Body of pancreas (tissue), 4 donors: ENCODE data around the gene SLC45A1.
A peak's percentile ranks its signal among the peaks of the same experiment; 100 is the strongest.

Experiments used
- POLR2A ChIP-seq, 3 donors: fragments of 450-650 bp; IDR thresholded peaks; one replicate each; pipeline ENCODE4 v1.6.1; 2016; ENCODE audit warnings: antibody characterized with exemption in 3 of 3, mild to moderate bottlenecking in 2 of 3
- TF ChIP-seq, protein P1 (sequence below), 7 experiments: fragments of 450-650 bp in 4 of 7; fragments of 200-600 bp in 3 of 7; sonication (generic) in 3 of 7; IDR thresholded peaks; one replicate each; pipeline ENCODE4 v1.5.1; 2016 to 2019; ENCODE audit warnings: antibody characterized with exemption in 7 of 7

DNA sequence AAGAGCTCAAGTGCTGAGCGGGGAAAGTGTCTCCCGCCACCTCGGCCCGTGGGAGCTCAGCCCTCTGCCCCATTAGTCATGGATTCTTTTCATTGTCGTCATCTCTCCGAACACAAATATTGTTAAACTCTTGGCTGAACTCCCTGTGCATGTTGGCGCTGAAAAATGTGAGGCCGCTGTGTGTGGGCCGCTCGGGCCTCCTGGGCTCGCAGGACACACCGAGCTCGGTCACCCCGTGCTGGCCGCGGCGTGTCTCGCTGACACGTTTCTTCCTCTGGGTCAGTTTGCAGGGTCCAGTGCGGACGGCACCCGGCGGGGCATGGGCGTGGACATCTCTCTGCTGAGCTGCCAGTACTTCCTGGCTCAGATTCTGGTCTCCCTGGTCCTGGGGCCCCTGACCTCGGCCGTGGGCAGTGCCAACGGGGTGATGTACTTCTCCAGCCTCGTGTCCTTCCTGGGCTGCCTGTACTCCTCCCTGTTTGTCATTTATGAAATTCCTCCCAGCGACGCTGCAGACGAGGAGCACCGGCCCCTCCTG, 25.6 kb downstream of the SLC45A1 start:
- TF ChIP-seq, protein P1, sequence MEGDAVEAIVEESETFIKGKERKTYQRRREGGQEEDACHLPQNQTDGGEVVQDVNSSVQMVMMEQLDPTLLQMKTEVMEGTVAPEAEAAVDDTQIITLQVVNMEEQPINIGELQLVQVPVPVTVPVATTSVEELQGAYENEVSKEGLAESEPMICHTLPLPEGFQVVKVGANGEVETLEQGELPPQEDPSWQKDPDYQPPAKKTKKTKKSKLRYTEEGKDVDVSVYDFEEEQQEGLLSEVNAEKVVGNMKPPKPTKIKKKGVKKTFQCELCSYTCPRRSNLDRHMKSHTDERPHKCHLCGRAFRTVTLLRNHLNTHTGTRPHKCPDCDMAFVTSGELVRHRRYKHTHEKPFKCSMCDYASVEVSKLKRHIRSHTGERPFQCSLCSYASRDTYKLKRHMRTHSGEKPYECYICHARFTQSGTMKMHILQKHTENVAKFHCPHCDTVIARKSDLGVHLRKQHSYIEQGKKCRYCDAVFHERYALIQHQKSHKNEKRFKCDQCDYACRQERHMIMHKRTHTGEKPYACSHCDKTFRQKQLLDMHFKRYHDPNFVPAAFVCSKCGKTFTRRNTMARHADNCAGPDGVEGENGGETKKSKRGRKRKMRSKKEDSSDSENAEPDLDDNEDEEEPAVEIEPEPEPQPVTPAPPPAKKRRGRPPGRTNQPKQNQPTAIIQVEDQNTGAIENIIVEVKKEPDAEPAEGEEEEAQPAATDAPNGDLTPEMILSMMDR (IDR thresholded peaks at IDR 0.05): no peak
- peak in 1 of 3 donors; percentile 28 for TF ChIP-seq POLR2A (IDR thresholded peaks at IDR 0.05)
